Parathyroid adenoma (tissue), 2 donors: ENCODE measurements around the gene SIGMAR1.
A peak's percentile ranks its signal among the peaks of the same experiment; 100 is the strongest.

Experiments
- H2AFZ ChIP-seq: fragments of 300-600 bp; sonication (generic); one replicate; pipeline ENCODE4 v1.7.0; 2017; ENCODE audit warnings: antibody characterized with exemption, mild to moderate bottlenecking
- H3K27ac ChIP-seq: fragments of 300-600 bp; sonication (generic); one replicate; pipeline ENCODE4 v1.7.0; 2017
- H3K27me3 ChIP-seq: fragments of 300-600 bp; sonication (generic); one replicate; pipeline ENCODE4 v1.7.0; 2017; ENCODE audit warnings: low read length; ENCODE audit not compliant: control insufficient read depth, insufficient read depth
- H3K36me3 ChIP-seq: fragments of 300-600 bp; sonication (generic); one replicate; pipeline ENCODE4 v1.7.0; 2017; ENCODE audit warnings: low read length; ENCODE audit not compliant: control insufficient read depth, insufficient read depth
- H3K4me1 ChIP-seq: fragments of 300-600 bp; sonication (generic); one replicate; pipeline ENCODE4 v1.7.0; 2017; ENCODE audit warnings: control low read depth
- H3K4me2 ChIP-seq: fragments of 300-600 bp; sonication (generic); one replicate; pipeline ENCODE4 v1.7.0; 2017; ENCODE audit warnings: low read length
- H3K4me3 ChIP-seq: fragments of 300-600 bp; sonication (generic); one replicate; pipeline ENCODE4 v1.7.0; 2017; ENCODE audit warnings: low read depth, low read length
- H3K79me2 ChIP-seq: fragments of 300-600 bp; sonication (generic); one replicate; pipeline ENCODE4 v1.7.0; 2017; ENCODE audit warnings: control low read depth
- H3K9ac ChIP-seq: fragments of 300-600 bp; sonication (generic); one replicate; pipeline ENCODE4 v1.7.0; 2017; ENCODE audit warnings: mild to moderate bottlenecking
- H3K9me3 ChIP-seq: fragments of 300-600 bp; sonication (generic); one replicate; pipeline ENCODE4 v1.7.0; 2017; ENCODE audit warnings: low read length; ENCODE audit not compliant: control insufficient read depth
- TF ChIP-seq, protein P1 (sequence below): fragments of 300-600 bp; sonication (generic); IDR thresholded peaks from one replicate; pipeline ENCODE4 v1.7.0; 2017; ENCODE audit warnings: antibody characterized with exemption, mild to moderate bottlenecking
- donor health status: primary hyperparathyroidism.

The SIGMAR1 gene

DNA sequence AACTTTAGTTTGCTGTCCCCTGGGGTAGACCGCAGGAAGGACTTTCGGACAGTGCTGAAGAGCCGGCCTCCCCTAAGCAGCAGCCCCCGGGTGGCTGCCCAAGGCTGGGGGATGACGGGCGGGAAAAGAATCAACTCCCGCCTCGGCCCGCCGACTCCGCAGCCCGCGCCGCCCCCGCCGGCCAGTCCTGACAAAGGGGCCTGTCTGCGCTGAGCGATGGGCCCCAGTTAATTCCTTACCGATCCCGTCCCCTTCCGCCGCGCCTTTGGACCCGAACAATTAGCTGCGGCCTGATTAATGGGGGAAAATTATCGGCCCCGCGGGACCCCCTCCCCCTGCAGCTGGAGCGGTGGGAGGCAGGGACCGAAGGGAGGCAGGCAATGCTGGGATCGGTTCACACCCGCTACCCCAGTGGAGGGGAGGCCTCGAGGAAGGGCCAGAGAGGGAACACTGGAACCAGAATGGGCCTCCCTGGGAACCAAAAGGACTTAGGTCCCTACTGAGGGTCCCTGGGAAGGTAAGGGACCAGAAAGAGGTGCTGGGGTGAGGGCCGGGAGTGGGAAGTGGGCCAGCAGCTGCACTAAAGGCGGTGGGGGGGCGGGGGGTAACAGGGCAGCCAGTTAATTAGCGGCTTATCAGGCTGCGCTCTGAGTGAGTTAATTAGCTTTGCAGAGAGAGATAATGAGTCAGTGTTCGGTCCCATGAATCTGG is 13.0 kb downstream of the SIGMAR1 start:
- no peak overlapping the region for H3K27ac ChIP-seq
- H3K4me2 ChIP-seq = no peak overlapping the region
- H3K36me3 ChIP-seq = no peaks in the 10 kb centered on the region
- no peak overlapping the region for H3K4me3 ChIP-seq
- H3K79me2 ChIP-seq = no peaks in the 10 kb centered on the region
- H3K9me3 ChIP-seq = no peaks in the 10 kb centered on the region
- H3K27me3 ChIP-seq = no peaks in the 10 kb centered on the region
- peaks cover 3% of the 10 kb centered on the region for H3K4me1 ChIP-seq
- H3K9ac ChIP-seq = no peak overlapping the region
- TF ChIP-seq, protein P1, sequence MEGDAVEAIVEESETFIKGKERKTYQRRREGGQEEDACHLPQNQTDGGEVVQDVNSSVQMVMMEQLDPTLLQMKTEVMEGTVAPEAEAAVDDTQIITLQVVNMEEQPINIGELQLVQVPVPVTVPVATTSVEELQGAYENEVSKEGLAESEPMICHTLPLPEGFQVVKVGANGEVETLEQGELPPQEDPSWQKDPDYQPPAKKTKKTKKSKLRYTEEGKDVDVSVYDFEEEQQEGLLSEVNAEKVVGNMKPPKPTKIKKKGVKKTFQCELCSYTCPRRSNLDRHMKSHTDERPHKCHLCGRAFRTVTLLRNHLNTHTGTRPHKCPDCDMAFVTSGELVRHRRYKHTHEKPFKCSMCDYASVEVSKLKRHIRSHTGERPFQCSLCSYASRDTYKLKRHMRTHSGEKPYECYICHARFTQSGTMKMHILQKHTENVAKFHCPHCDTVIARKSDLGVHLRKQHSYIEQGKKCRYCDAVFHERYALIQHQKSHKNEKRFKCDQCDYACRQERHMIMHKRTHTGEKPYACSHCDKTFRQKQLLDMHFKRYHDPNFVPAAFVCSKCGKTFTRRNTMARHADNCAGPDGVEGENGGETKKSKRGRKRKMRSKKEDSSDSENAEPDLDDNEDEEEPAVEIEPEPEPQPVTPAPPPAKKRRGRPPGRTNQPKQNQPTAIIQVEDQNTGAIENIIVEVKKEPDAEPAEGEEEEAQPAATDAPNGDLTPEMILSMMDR = no peak
- no peak overlapping the region for H2AFZ ChIP-seq

DNA sequence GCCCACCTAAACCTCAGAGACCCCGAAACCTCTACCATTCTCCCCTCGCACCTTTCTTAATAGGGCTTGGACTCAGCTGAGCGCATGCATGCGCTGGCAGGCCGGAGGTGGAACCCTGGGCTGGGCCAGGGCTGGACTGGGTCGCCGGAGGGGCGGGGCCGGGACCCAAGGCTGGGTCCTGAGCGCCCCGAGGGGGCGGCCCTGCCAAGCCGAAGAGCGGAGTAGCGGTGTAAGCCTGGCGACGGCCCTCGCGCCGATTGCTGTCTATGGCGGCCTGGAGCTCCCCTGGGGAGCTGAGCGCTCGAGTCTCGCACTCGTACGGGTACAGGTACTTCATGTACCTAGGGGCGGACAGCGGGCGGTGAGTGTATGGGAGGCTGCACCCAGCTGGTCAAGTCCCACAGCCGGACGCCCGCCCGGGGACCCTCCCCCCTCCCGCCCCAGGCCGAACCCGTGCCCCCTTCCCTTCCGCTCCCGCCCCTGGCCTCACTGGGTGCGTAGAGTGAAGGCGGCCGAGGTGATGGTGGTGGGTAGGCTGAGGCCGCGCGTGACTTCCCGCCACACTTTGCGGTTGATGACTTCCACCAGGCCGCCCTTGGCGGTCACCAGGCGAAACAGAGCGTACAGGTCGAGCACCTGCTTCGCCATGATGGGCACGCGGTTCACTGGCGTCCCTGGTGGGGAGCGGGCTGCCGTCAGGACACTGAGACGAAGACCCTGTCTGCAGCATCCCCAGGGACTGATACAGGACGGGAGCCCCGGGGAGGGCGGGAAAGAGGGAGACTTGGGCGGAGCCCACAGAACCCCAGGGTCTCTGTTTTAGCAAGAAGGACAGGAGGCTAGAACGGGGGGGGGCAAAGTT is 14.0 kb downstream of the SIGMAR1 start:
- Histone ChIP-seq H3K79me2 (no peaks in the 10 kb centered on the region), H3K4me3 (no peak overlapping the region), H3K27me3 (no peaks in the 10 kb centered on the region), H3K9ac (no peak overlapping the region), H3K4me2 (no peak overlapping the region), H2AFZ (no peak overlapping the region), H3K27ac (no peak overlapping the region), H3K4me1 (peaks cover 3% of the 10 kb centered on the region), H3K9me3 (no peaks in the 10 kb centered on the region), H3K36me3 (no peaks in the 10 kb centered on the region)
- TF ChIP-seq, protein P1 = no peak

DNA sequence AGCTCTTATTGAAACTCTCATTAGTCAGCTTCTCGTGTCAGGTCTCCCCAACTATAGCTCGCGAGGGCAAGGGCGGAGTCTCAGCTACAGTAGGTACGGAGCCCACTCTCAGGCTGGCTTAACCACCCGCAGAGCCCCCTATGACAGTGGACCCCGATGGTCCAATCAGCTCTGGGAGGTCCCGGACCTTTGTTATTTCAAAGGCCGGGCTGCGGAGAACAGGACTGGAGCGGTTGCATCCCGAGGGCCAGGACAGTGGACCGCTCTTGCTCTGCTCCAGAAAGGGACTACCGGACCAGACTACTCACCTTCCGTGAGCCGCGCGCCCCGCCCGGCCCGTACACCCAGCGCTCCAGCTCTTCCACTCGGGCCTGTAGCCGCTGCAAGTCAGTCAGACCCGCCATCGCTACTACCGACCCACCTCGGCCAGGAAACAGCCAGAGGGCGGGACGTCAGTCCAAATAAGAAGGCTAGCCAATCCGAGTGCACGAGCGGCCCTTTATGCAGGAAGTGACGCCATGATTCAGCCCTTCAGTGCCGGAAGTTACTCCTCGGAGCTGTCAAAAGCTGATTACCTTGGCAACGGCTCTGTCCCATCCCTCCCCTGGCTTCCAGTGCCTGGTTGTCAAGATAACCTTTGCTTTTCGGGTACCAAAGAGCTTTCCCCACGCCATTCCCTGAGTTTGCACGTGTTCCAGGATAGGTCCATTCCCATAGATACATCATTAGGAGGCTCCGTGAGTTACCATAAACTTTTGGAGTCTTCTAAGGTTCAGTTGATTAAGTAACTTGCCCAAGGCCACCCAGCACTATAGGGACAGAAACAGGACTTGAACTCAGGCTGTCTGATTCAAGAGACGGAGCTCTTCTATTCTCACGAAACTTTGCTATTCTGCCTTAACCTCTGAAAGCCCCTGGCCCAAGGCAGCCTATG is 17.3 kb downstream of the SIGMAR1 start, which contains the start of gene DCTN3:
TSS of gene DCTN3 (minus strand) at position 435 of the 934 bp plus-strand sequence. CDS start at position 404, 31 bp downstream.
- peak within 1 kb of the TSS; percentile 53 for H2AFZ ChIP-seq
- no peaks in the 10 kb centered on the region for H3K36me3 ChIP-seq
- H3K27ac ChIP-seq = no peak within 1 kb of the TSS
- H3K4me3 ChIP-seq = peak within 1 kb of the TSS; percentile 75
- no peak within 1 kb of the TSS for H3K9ac ChIP-seq
- H3K4me1 ChIP-seq = no peaks in the 10 kb centered on the region
- no peaks in the 10 kb centered on the region for H3K27me3 ChIP-seq
- peak within 1 kb of the TSS; percentile 86 for H3K4me2 ChIP-seq
- H3K79me2 ChIP-seq = no peaks in the 10 kb centered on the region
- H3K9me3 ChIP-seq = no peaks in the 10 kb centered on the region
- TF ChIP-seq, protein P1 = no peak

DNA sequence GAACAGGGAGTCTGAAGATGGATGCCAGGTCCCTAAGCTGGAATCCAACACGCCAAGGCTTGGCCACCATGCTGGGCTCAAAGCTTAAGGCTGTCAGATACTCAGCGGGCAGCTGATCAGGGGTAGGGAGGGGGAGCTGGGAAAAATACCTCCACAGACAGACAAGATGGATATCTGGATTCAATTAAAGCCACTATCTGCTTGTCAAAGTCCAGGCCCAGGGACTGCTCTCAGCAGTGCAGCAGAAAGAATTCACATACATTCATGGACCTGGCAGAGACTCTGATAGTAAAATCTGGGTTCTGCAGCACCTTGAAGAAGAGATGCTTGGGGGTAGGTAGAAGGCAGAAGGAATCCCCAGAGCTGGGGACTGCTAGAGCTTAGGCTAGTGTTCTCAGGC is 22.5 kb downstream of the SIGMAR1 start:
- H3K27me3 ChIP-seq = no peaks in the 10 kb centered on the region
- H3K36me3 ChIP-seq = no peaks in the 10 kb centered on the region
- no peaks in the 10 kb centered on the region for H3K9me3 ChIP-seq
- H2AFZ ChIP-seq = no peak overlapping the region
- no peak overlapping the region for H3K9ac ChIP-seq
- H3K4me3 ChIP-seq = no peak overlapping the region
- TF ChIP-seq, protein P1 = no peak
- no peaks in the 10 kb centered on the region for H3K79me2 ChIP-seq
- no peak overlapping the region for H3K27ac ChIP-seq
- no peak overlapping the region for H3K4me2 ChIP-seq
- H3K4me1 ChIP-seq = no peaks in the 10 kb centered on the region
